Trophoblast cell (in vitro differentiated cells and primary cell): Measurements from ENCODE around the gene COMMD8.

ENCODE experiments used
- DNase-seq, 2 donors: peaks; one replicate each; pipeline ENCODE4 v3.0.0-alpha.2; 2016
- H2AFZ ChIP-seq: 2 replicates; pipeline ENCODE4 v1.6.1; 2013; ENCODE audit warnings: low read length, moderate library complexity, mild to moderate bottlenecking; ENCODE audit not compliant: insufficient read depth, poor library complexity
- H2AK5ac ChIP-seq: 2 replicates; pipeline ENCODE4 v1.6.1; 2013; ENCODE audit warnings: mild to moderate bottlenecking, low read length
- H2BK120ac ChIP-seq: 2 replicates; pipeline ENCODE4 v1.6.1; 2013; ENCODE audit warnings: low read length, mild to moderate bottlenecking, moderate library complexity; ENCODE audit not compliant: insufficient read depth, poor library complexity
- H2BK12ac ChIP-seq: 2 replicates; pipeline ENCODE4 v1.6.1; 2013; ENCODE audit warnings: mild to moderate bottlenecking, low read length, moderate library complexity
- H2BK5ac ChIP-seq: 2 replicates; pipeline ENCODE4 v1.6.1; 2013; ENCODE audit warnings: low read length, low read depth, moderate library complexity, mild to moderate bottlenecking; ENCODE audit not compliant: poor library complexity
- H3K14ac ChIP-seq: 2 replicates; pipeline ENCODE4 v1.6.1; 2013; ENCODE audit warnings: mild to moderate bottlenecking, low read length
- H3K18ac ChIP-seq: 2 replicates; pipeline ENCODE4 v1.6.1; 2013; ENCODE audit warnings: mild to moderate bottlenecking, low read length
- H3K23ac ChIP-seq: 2 replicates; pipeline ENCODE4 v1.6.1; 2013; ENCODE audit warnings: low read length
- H3K27ac ChIP-seq: 2 replicates; pipeline ENCODE4 v1.5.1; 2013; ENCODE audit warnings: low read depth, mild to moderate bottlenecking, inconsistent platforms, low read length, moderate library complexity
- H3K27me3 ChIP-seq: 2 replicates; pipeline ENCODE4 v1.6.1; 2013; ENCODE audit warnings: inconsistent platforms, mild to moderate bottlenecking, low read length, moderate library complexity; ENCODE audit not compliant: insufficient read depth
- H3K36me3 ChIP-seq, 2 experiments: 1 replicate in 1 of 2; 2 replicates in 1 of 2; pipeline ENCODE4 v1.6.1; 2013; ENCODE audit warnings: low read length in 2 of 2, mild to moderate bottlenecking in 2 of 2, moderate library complexity in 1 of 2; ENCODE audit not compliant: insufficient read depth in 2 of 2, control insufficient read depth in 1 of 2
- H3K4ac ChIP-seq: 2 replicates; pipeline ENCODE4 v1.6.1; 2013; ENCODE audit warnings: low read depth, mild to moderate bottlenecking, low read length, moderate library complexity
- H3K4me1 ChIP-seq, 2 experiments: 1 replicate in 1 of 2; 2 replicates in 1 of 2; pipeline ENCODE4 v1.6.1; 2013; ENCODE audit warnings: low read length in 2 of 2, mild to moderate bottlenecking in 2 of 2, moderate library complexity in 1 of 2; ENCODE audit not compliant: insufficient read depth in 2 of 2, control insufficient read depth in 1 of 2
- H3K4me2 ChIP-seq: 2 replicates; pipeline ENCODE4 v1.6.1; 2013; ENCODE audit warnings: inconsistent platforms, mild to moderate bottlenecking, low read length, moderate library complexity
- H3K4me3 ChIP-seq: 2 replicates; pipeline ENCODE4 v1.5.1; 2013; ENCODE audit warnings: mild to moderate bottlenecking, low read depth, low read length, inconsistent platforms
- H3K79me1 ChIP-seq: one replicate; pipeline ENCODE4 v1.6.1; 2013; ENCODE audit warnings: low read length
- H3K79me2 ChIP-seq: 2 replicates; pipeline ENCODE4 v1.6.1; 2013; ENCODE audit warnings: low read length, mild to moderate bottlenecking; ENCODE audit not compliant: control insufficient read depth, insufficient read depth, poor library complexity
- H3K9ac ChIP-seq: 2 replicates; pipeline ENCODE4 v1.6.1; 2013; ENCODE audit warnings: mild to moderate bottlenecking, low read length
- H3K9me3 ChIP-seq: 2 replicates; pipeline ENCODE4 v1.6.1; 2013; ENCODE audit warnings: low read depth, mild to moderate bottlenecking, control low read depth, inconsistent platforms, low read length; ENCODE audit not compliant: insufficient read depth
- H4K12ac ChIP-seq: 2 replicates; pipeline ENCODE4 v1.6.1; 2013; ENCODE audit warnings: low read depth, mild to moderate bottlenecking, low read length, moderate library complexity
- H4K8ac ChIP-seq: 2 replicates; pipeline ENCODE4 v1.6.1; 2013; ENCODE audit warnings: low read depth, mild to moderate bottlenecking, low read length, moderate library complexity
- H4K91ac ChIP-seq: one replicate; pipeline ENCODE4 v1.6.1; 2013; ENCODE audit warnings: low read depth, mild to moderate bottlenecking, low read length, moderate library complexity
- WGBS: extraction: QIAGEN DNeasy Blood & Tissue Kit; methylation state at CpG from one replicate; pipeline ENCODE4 v1.1.7; 2013; ENCODE audit warnings: missing lambda C conversion rate; ENCODE audit not compliant: insufficient read length, insufficient coverage; ENCODE audit errors: extremely low coverage; 5-methylcytosine and 5-hydroxymethylcytosine counted together

COMMD8 gene

GRCh38 chr4:47418147-47418546 is 45.4 kb downstream of the COMMD8 start:
- Histone ChIP-seq H2BK12ac (no peak overlapping the region), H4K91ac (no peak overlapping the region), H2AFZ (no peak overlapping the region), H3K36me3 (no peaks in the 10 kb centered on the region), H3K4me2 (no peak overlapping the region), H4K12ac (no peak overlapping the region), H3K4me1 (no peaks in the 10 kb centered on the region), H3K4me3 (no peak overlapping the region), H3K27me3 (no peaks in the 10 kb centered on the region), H3K9ac (no peak overlapping the region), H3K9me3 (no peaks in the 10 kb centered on the region), H3K18ac (no peak overlapping the region), H3K14ac (no peak overlapping the region), H4K8ac (no peak overlapping the region), H3K23ac (no peak overlapping the region), H3K27ac (no peak overlapping the region), H2AK5ac (no peak overlapping the region), H3K79me2 (no peaks in the 10 kb centered on the region), H3K4ac (no peak overlapping the region), H3K79me1 (peaks cover under 1% of the 10 kb centered on the region), H2BK120ac (no peak overlapping the region), H2BK5ac (no peak overlapping the region)
- WGBS: no CpG with 5 or more reads among the region's 2 CpGs
- no peak for DNase-seq

- H3K4me2 ChIP-seq: no peak overlapping the region
- H3K9me3 ChIP-seq: no peaks in the 10 kb centered on the region
- no peak overlapping the region for H2BK5ac ChIP-seq
- H2AFZ ChIP-seq: no peak overlapping the region
- H3K9ac ChIP-seq: no peak overlapping the region
- no peak overlapping the region for H3K27ac ChIP-seq
- no peaks in the 10 kb centered on the region for H3K36me3 ChIP-seq
- no peak overlapping the region for H3K4me3 ChIP-seq
- no peak overlapping the region for H3K18ac ChIP-seq
- no peaks in the 10 kb centered on the region for H3K27me3 ChIP-seq
- no peak for DNase-seq
- no peak overlapping the region for H3K14ac ChIP-seq
- H3K79me1 ChIP-seq: no peaks in the 10 kb centered on the region
- H4K91ac ChIP-seq: no peak overlapping the region
- no peaks in the 10 kb centered on the region for H3K4me1 ChIP-seq
- H2AK5ac ChIP-seq: no peak overlapping the region
- H3K4ac ChIP-seq: no peak overlapping the region
- H2BK120ac ChIP-seq: no peak overlapping the region
- no peaks in the 10 kb centered on the region for H3K79me2 ChIP-seq
- H4K8ac ChIP-seq: no peak overlapping the region
- no peak overlapping the region for H4K12ac ChIP-seq
- no peak overlapping the region for H2BK12ac ChIP-seq
- no peak overlapping the region for H3K23ac ChIP-seq
Measured at GRCh38 chr4:47415719-47416118, 47.8 kb downstream of the COMMD8 start.

GRCh38 chr4:47413521-47413920 is 50.0 kb downstream of the COMMD8 start:
- Histone ChIP-seq H3K27ac (no peak overlapping the region), H2BK5ac (no peak overlapping the region), H3K4me1 (no peaks in the 10 kb centered on the region), H3K9me3 (no peaks in the 10 kb centered on the region), H3K36me3 (no peaks in the 10 kb centered on the region), H3K79me2 (no peaks in the 10 kb centered on the region), H3K14ac (no peak overlapping the region), H3K4ac (no peak overlapping the region), H3K27me3 (no peaks in the 10 kb centered on the region), H4K12ac (no peak overlapping the region), H3K18ac (no peak overlapping the region), H2BK120ac (no peak overlapping the region), H2AK5ac (no peak overlapping the region), H4K91ac (no peak overlapping the region), H3K4me3 (no peak overlapping the region), H3K79me1 (no peaks in the 10 kb centered on the region), H3K23ac (no peak overlapping the region), H3K4me2 (no peak overlapping the region), H2AFZ (no peak overlapping the region), H3K9ac (no peak overlapping the region), H2BK12ac (peak overlapping the region; percentile 29), H4K8ac (no peak overlapping the region)
- no CpG with 5 or more reads among the region's 2 CpGs for WGBS
- DNase-seq: no peak

GRCh38 chr4:47410271-47410670 is 53.2 kb downstream of the COMMD8 start:
- Histone ChIP-seq H3K79me1 (no peaks in the 10 kb centered on the region), H3K9ac (no peak overlapping the region), H3K36me3 (no peaks in the 10 kb centered on the region), H3K9me3 (no peaks in the 10 kb centered on the region), H3K14ac (no peak overlapping the region), H3K23ac (no peak overlapping the region), H2AK5ac (no peak overlapping the region), H3K79me2 (no peaks in the 10 kb centered on the region), H3K27ac (no peak overlapping the region), H2BK12ac (no peak overlapping the region), H3K18ac (no peak overlapping the region), H3K27me3 (no peaks in the 10 kb centered on the region), H2AFZ (no peak overlapping the region), H4K12ac (no peak overlapping the region), H3K4me1 (no peaks in the 10 kb centered on the region), H4K91ac (no peak overlapping the region), H3K4me3 (no peak overlapping the region), H2BK120ac (no peak overlapping the region), H3K4ac (no peak overlapping the region), H2BK5ac (no peak overlapping the region), H3K4me2 (no peak overlapping the region), H4K8ac (no peak overlapping the region)
- no CpG with 5 or more reads among the region's 1 CpG for WGBS
- DNase-seq: no peak
